GM12878 (cell line): ENCODE data around the gene FILIP1L. TPM values are rescaled to one million over a fixed set of nuclear protein-coding genes. Genes with fewer than 3 reads are reported as not detected.
A peak's percentile ranks its signal among the peaks of the same experiment; 100 is the strongest.

ENCODE experiments used
- ATAC-seq: fragments of 200-7000 bp; cut with Tn5 transposase; 3 replicates; pipeline ENCODE4 v1.9.1; 2020; ENCODE audit warnings: mild to moderate bottlenecking, moderate library complexity
- BruUV-seq: library from RNA; stranded (reverse); fragments of 400-500 nt; replicated peaks from 2 replicates; lab custom pipeline; 2021; lab: Mats Ljungman, UMichigan
- CTCF ChIA-PET: fragments of 300-600 bp; sonication (Branson Sonifier 250); formaldehyde crosslinking; extraction: SDS; loops from one replicate; lab custom pipeline; 2021; ENCODE audit warnings: inconsistent platforms; lab: Yijun Ruan, JAX
- POLR2A ChIA-PET: fragments of 350-600 bp; formaldehyde crosslinking; extraction: SDS; loops from one replicate; lab custom pipeline; 2021; ENCODE audit warnings: inconsistent platforms; lab: Charles Lee
- RAD21 ChIA-PET: fragments of 300-600 bp; sonication (Branson Sonifier 250); formaldehyde crosslinking; loops from one replicate; lab custom pipeline; 2023; ENCODE audit warnings: antibody characterized with exemption; ENCODE audit not compliant: unreplicated experiment; lab: Charles Lee
- SMC1A ChIA-PET: fragments of 300-600 bp; sonication (Branson Sonifier 250); formaldehyde crosslinking; loops from one replicate; lab custom pipeline; 2023; ENCODE audit not compliant: unreplicated experiment, uncharacterized antibody; lab: Charles Lee
- DNase-seq: peaks from one replicate; pipeline ENCODE4 v3.0.0-alpha.2; 2011; ENCODE audit warnings: low read depth, low spot score
- FAIRE-seq: peaks from 3 replicates; lab custom pipeline; 2011; peaks lifted over from hg19 to GRCh38; lab: Jason Lieb, UNC
- H2AFZ ChIP-seq: 2 replicates; pipeline ENCODE4 v1.6.0; 2011; ENCODE audit warnings: low read depth, low read length, control low read depth; ENCODE audit not compliant: control insufficient read depth
- H3K27ac ChIP-seq: 2 replicates; pipeline ENCODE4 v1.5.1; 2011; ENCODE audit warnings: control low read depth; ENCODE audit not compliant: control insufficient read depth, insufficient read depth
- H3K27me3 ChIP-seq, 2 experiments: replicated peaks in 1 of 2; 2 replicates each; pipeline versions ENCODE4 v1.6.0 to v1.6.1; 2011; ENCODE audit warnings: low read length in 1 of 2; ENCODE audit not compliant: control insufficient read depth in 2 of 2, insufficient read depth in 2 of 2
- H3K36me3 ChIP-seq, 2 experiments: 2 replicates each; pipeline ENCODE4 v1.5.1; 2011; ENCODE audit warnings: low read length in 1 of 2; ENCODE audit not compliant: control insufficient read depth in 2 of 2, insufficient read depth in 2 of 2
- H3K4me1 ChIP-seq: 2 replicates; pipeline ENCODE4 v1.6.1; 2011; ENCODE audit warnings: mild to moderate bottlenecking, low read length, moderate library complexity, mixed read lengths; ENCODE audit not compliant: control insufficient read depth, insufficient read depth
- H3K4me2 ChIP-seq: 2 replicates; pipeline ENCODE4 v1.6.0; 2011; ENCODE audit warnings: control low read depth; ENCODE audit not compliant: control insufficient read depth, insufficient read depth
- H3K4me3 ChIP-seq: fragments of 200-600 bp; sonication (generic); 2 replicates; pipeline ENCODE4 v1.5.1; 2016
- H3K79me2 ChIP-seq: 2 replicates; pipeline ENCODE4 v1.6.0; 2011; ENCODE audit warnings: low read length; ENCODE audit not compliant: control insufficient read depth, insufficient read depth
- H3K9ac ChIP-seq: 2 replicates; pipeline ENCODE4 v1.8.0; 2011; ENCODE audit warnings: low read length, control low read depth, mixed read lengths; ENCODE audit not compliant: control insufficient read depth, insufficient read depth
- H3K9me3 ChIP-seq: replicated peaks from 3 replicates; pipeline ENCODE4 v1.5.1; 2011; ENCODE audit warnings: mild to moderate bottlenecking, low read length; ENCODE audit not compliant: control insufficient read depth, insufficient read depth
- H4K20me1 ChIP-seq: 2 replicates; pipeline ENCODE4 v1.6.0; 2011; ENCODE audit not compliant: control insufficient read depth, insufficient read depth
- CBX5 ChIP-seq: sonication (generic); IDR thresholded peaks from 2 replicates; pipeline ENCODE4 v1.6.1; 2016; ENCODE audit warnings: low read depth, moderate library complexity, mild to moderate bottlenecking, inconsistent platforms
- KDM1A ChIP-seq: fragments of 200-600 bp; sonication (generic); IDR thresholded peaks from 2 replicates; pipeline ENCODE4 v1.6.1; 2016; ENCODE audit warnings: borderline replicate concordance
- LARP7 ChIP-seq: fragments of 450-650 bp; IDR thresholded peaks from 2 replicates; pipeline ENCODE4 v1.6.1; 2017; ENCODE audit warnings: mild to moderate bottlenecking
- NR2F1 ChIP-seq: fragments of 450-650 bp; conservative IDR thresholded peaks from 2 replicates; pipeline ENCODE4 v1.6.1; 2017; ENCODE audit warnings: mild to moderate bottlenecking
- PBX3 ChIP-seq: IDR thresholded peaks from 2 replicates; pipeline ENCODE4 v1.6.1; 2011; ENCODE audit warnings: mild to moderate bottlenecking, low read depth, low read length, moderate library complexity; ENCODE audit not compliant: insufficient replicate concordance
- RELB ChIP-seq: fragments of 450-650 bp; IDR thresholded peaks from 2 replicates; pipeline ENCODE4 v1.6.1; 2017; ENCODE audit warnings: low read depth, mild to moderate bottlenecking, moderate library complexity
- ZSCAN29 ChIP-seq: fragments of 450-650 bp; IDR thresholded peaks from 2 replicates; pipeline ENCODE4 v1.6.1; 2017; ENCODE audit warnings: mild to moderate bottlenecking, moderate library complexity
- ZZZ3 ChIP-seq: IDR thresholded peaks from 2 replicates; pipeline ENCODE4 v1.6.1; 2011; ENCODE audit warnings: low read depth; ENCODE audit not compliant: control insufficient read depth, insufficient read length
- WGBS: methylation state at CpG from one replicate; pipeline ENCODE4 v1.1.6; 2016; ENCODE audit warnings: low lambda C conversion rate; ENCODE audit not compliant: insufficient replicate concordance, insufficient coverage; ENCODE audit errors: missing lambda C conversion rate; 5-methylcytosine and 5-hydroxymethylcytosine counted together
- in situ Hi-C: fragments of 300-500 bp; cut with MboI; formaldehyde crosslinking; loops from 9 replicates; pipeline ENCODE4 v1.14.3; 2018; ENCODE audit warnings: mixed read lengths
- intact Hi-C: fragments of 100-400 bp; cut with micrococcal nuclease; formaldehyde crosslinking; loops from one replicate; pipeline ENCODE4 v1.14.2; 2022; ENCODE audit not compliant: unreplicated experiment
- polyA plus RNA-seq, 11 experiments: library from polyadenylated mRNA; depleted of rRNA in 4 of 11; unstranded in 6 of 11; stranded (reverse) in 5 of 11; fragments of >200 nt; fragmentation: Nextera tagmentation in 4 of 11; fragmentation: Illumina TruSeq in 1 of 11; extraction: Ambion mirVana in 4 of 11; extraction: Trizol in 1 of 11; gene quantifications; 1 replicate in 1 of 11; 2 replicates in 10 of 11; pipeline versions ENCODE4 v1.2.1 to v1.2.3, GENCODE V29; 2011 to 2016; ENCODE audit warnings: inconsistent platforms in 2 of 11, missing spikeins in 2 of 11, low read depth in 1 of 11
- total RNA-seq, 4 experiments: library from RNA; depleted of rRNA in 3 of 4; stranded (reverse); fragments of >200 nt in 3 of 4; fragmentation: Illumina TruSeq in 1 of 4; extraction: Trizol in 1 of 4; gene quantifications; 2 replicates each; pipeline versions ENCODE4 v1.2.1 to v1.2.3, GENCODE V29; 2013 to 2021
- TF ChIP-seq, protein P1 (sequence below): fragments of 450-650 bp; formaldehyde crosslinking; IDR thresholded peaks from 2 replicates; pipeline ENCODE4 v1.5.0; 2022; ENCODE audit warnings: mild to moderate bottlenecking, missing genetic modification characterization

The FILIP1L gene
- total and polyA plus RNA-seq, 10 of the 15 experiments (the other 5 are each of a cell fraction or from before 2014, with no cell fraction given) = 0.24 to 6.1 (median 3.5) TPM

- TF ChIP-seq, protein P1, sequence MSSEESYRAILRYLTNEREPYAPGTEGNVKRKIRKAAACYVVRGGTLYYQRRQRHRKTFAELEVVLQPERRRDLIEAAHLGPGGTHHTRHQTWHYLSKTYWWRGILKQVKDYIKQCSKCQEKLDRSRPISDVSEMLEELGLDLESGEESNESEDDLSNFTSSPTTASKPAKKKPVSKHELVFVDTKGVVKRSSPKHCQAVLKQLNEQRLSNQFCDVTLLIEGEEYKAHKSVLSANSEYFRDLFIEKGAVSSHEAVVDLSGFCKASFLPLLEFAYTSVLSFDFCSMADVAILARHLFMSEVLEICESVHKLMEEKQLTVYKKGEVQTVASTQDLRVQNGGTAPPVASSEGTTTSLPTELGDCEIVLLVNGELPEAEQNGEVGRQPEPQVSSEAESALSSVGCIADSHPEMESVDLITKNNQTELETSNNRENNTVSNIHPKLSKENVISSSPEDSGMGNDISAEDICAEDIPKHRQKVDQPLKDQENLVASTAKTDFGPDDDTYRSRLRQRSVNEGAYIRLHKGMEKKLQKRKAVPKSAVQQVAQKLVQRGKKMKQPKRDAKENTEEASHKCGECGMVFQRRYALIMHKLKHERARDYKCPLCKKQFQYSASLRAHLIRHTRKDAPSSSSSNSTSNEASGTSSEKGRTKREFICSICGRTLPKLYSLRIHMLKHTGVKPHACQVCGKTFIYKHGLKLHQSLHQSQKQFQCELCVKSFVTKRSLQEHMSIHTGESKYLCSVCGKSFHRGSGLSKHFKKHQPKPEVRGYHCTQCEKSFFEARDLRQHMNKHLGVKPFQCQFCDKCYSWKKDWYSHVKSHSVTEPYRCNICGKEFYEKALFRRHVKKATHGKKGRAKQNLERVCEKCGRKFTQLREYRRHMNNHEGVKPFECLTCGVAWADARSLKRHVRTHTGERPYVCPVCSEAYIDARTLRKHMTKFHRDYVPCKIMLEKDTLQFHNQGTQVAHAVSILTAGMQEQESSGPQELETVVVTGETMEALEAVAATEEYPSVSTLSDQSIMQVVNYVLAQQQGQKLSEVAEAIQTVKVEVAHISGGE = no peak
- TF ChIP-seq PBX3 = no peak
Measured at GRCh38 chr3:99921986-99922385, 192.3 kb downstream of the FILIP1L start (continued).

GRCh38 chr3:99921377-99921695 is 193.0 kb downstream of the FILIP1L start:
- no peak for DNase-seq
- POLR2A ChIA-PET = no interaction called here
- Histone ChIP-seq H3K27ac (no peak overlapping the region), H3K79me2 (no peaks in the 10 kb centered on the region), H4K20me1 (no peaks in the 10 kb centered on the region), H2AFZ (no peak overlapping the region), H3K4me3 (no peak overlapping the region), H3K36me3 (no peaks in the 10 kb centered on the region), H3K9me3 (no peaks in the 10 kb centered on the region), H3K4me1 (peaks cover 4% of the 10 kb centered on the region), H3K9ac (no peak overlapping the region), H3K27me3 (no peaks in the 10 kb centered on the region), H3K4me2 (no peak overlapping the region)
- ATAC-seq = no peak
- intact Hi-C loops (no loop called here), in situ Hi-C loops (no loop called here)
- SMC1A ChIA-PET = no interaction called here
- BruUV-seq = no TSS peak
- WGBS = 100% methylated on average over 1 of the region's 1 CpG
- peak; percentile 27 for FAIRE-seq
- CTCF ChIA-PET = no interaction called here
- TF ChIP-seq NR2F1 (no peak), CBX5 (no peak), ZZZ3 (no peak), RELB (no peak), ZSCAN29 (no peak), KDM1A (no peak), LARP7 (no peak)
- RAD21 ChIA-PET = no interaction called here
